Heart left ventricle (tissue), 16 donors: ENCODE measurements around the gene SAMM50. TPM values are rescaled to one million over a fixed set of nuclear protein-coding genes. Genes with fewer than 3 reads are reported as not detected.
A peak's percentile ranks its signal among the peaks of the same experiment; 100 is the strongest.

Source experiments
- ATAC-seq, 4 donors: fragments of 200-7000 bp; cut with Tn5 transposase; one replicate each; pipeline ENCODE4 v1.9.1; 2020 to 2022; ENCODE audit warnings: moderate library complexity in 4 of 4, mild to moderate bottlenecking in 3 of 4, moderate number of reproducible peaks in 1 of 4
- DNase-seq, 5 donors: peaks; one replicate each; pipeline ENCODE4 v3.0.0-alpha.2; 2020
- H3K27ac ChIP-seq, 12 donors: fragments of 200-600 bp; sonication (generic) in 4 of 12; one replicate each; pipeline versions ENCODE4 v1.5.0 to v1.8.0; 2016 to 2022; ENCODE audit warnings: mild to moderate bottlenecking in 2 of 12
- H3K27me3 ChIP-seq, 9 donors: fragments of 200-600 bp; sonication (generic) in 2 of 9; one replicate each; pipeline versions ENCODE4 v1.5.1 to v1.8.0; 2016 to 2022; ENCODE audit warnings: mild to moderate bottlenecking in 3 of 9
- H3K36me3 ChIP-seq, 9 donors: fragments of 200-600 bp; sonication (generic) in 2 of 9; one replicate each; pipeline versions ENCODE4 v1.5.0 to v1.8.0; 2018 to 2022; ENCODE audit warnings: mild to moderate bottlenecking in 2 of 9
- H3K4me1 ChIP-seq, 12 donors: fragments of 200-600 bp; sonication (generic) in 4 of 12; one replicate each; pipeline versions ENCODE4 v1.5.0 to v1.8.0; 2016 to 2022; ENCODE audit warnings: mild to moderate bottlenecking in 3 of 12
- H3K4me3 ChIP-seq, 12 donors: fragments of 200-600 bp; sonication (generic) in 4 of 12; one replicate each; pipeline versions ENCODE4 v1.5.0 to v1.8.0; 2017 to 2022; ENCODE audit warnings: mild to moderate bottlenecking in 9 of 12, moderate library complexity in 4 of 12
- H3K9me3 ChIP-seq, 12 donors: fragments of 200-600 bp; sonication (generic) in 4 of 12; one replicate each; pipeline versions ENCODE4 v1.5.0 to v1.8.0; 2016 to 2022; ENCODE audit warnings: mild to moderate bottlenecking in 1 of 12
- CTCF ChIP-seq, 12 donors: fragments of 200-600 bp; sonication (generic) in 4 of 12; IDR thresholded peaks; one replicate each; pipeline versions ENCODE4 v1.5.0 to v1.8.0; 2018 to 2022; ENCODE audit warnings: antibody characterized with exemption in 12 of 12, mild to moderate bottlenecking in 5 of 12
- POLR2A ChIP-seq, 2 donors: fragments of 450-650 bp; IDR thresholded peaks; one replicate each; pipeline ENCODE4 v1.6.1; 2017; ENCODE audit warnings: antibody characterized with exemption in 2 of 2, mild to moderate bottlenecking in 2 of 2, moderate library complexity in 2 of 2
- WGBS, 4 donors: extraction: QIAGEN DNeasy Blood & Tissue Kit in 2 of 4; methylation state at CpG; one replicate each; pipeline versions ENCODE4 v1.1.5 to v1.1.7; 2013 to 2018; 5-methylcytosine and 5-hydroxymethylcytosine counted together
- intact Hi-C, 10 donors: fragments of 100-400 bp; cut with DNase I; formaldehyde crosslinking; loops; one replicate each; pipeline versions ENCODE4 v1.11.1 to v1.14.2; 2022
- polyA plus RNA-seq, 2 donors: library from polyadenylated mRNA; stranded (reverse); fragments of 200-250 nt; gene quantifications; one replicate each; pipeline ENCODE4 v1.2.3, GENCODE V29; 2013
- total RNA-seq, 9 donors: library from RNA; depleted of rRNA in 2 of 9; stranded (reverse); fragments of >200 nt in 2 of 9; fragmentation: NEBNext Ultra II Directional in 3 of 9; extraction: Animal tissue kit (Norgen Biotek cat#: 25700) in 3 of 9; gene quantifications; one replicate each; pipeline versions ENCODE4 v1.1.0 to v1.2.4, GENCODE V29; 2016 to 2023
- donor health status: ischemic (EF 13 %, LVEDD 7.1; RV severe dilation, severe dysfunction).
- donor health status: healthy with polysubstance abuse.
- donor health status: DM: no; HTN: yes; CAD: no.
- donor health status: DM: no; HTN: no; CAD: no.
- donor health status: ischemic (EF 25% LVEDD 6.9; RV normal size, moderate dysfunction).
- donor health status: ischemic (EF 25% LVEDD 5.7; RV mildly dilated, moderate dysfunction).
- donor health status: healthy.
- donor health status: DM: yes; HTN: yes; CAD: no.
- donor health status: ischemic (EF 35%, LVEDD 5.7; RV mildly dilated, moderate dysfunction).
- donor health status: nonischemic (EF 11% LVEDD 7.7; RV severe dilation, severe dysfunction).
- donor health status: DM: yes; HTN: yes; CAD: no.
- donor health status: PGD.
- donor health status: ischemic (EF 29% LVEDD 5.4; RV normal size, mild dysfunction).
- donor health status: nonischemic (EF 23%, LVEDD 6.1; RV moderate dilation, normal function).

Gene SAMM50
- total and polyA plus RNA-seq, 11 donors = 32.5 to 74.8 (median 66.2) TPM

- WGBS, 4 donors = 49 to 58% (median 51%) methylated on average over 11 to 12 of the region's 12 CpGs
- no peak for TF ChIP-seq POLR2A (IDR thresholded peaks at IDR 0.05)
- TF ChIP-seq CTCF (IDR thresholded peaks at IDR 0.05) = peak; percentile 32 to 69 (median 50)
- peak; percentile 35 to 73 (median 51) for DNase-seq
- H3K36me3 ChIP-seq = no peaks in the 10 kb centered on the region
- intact Hi-C loops = no loop called here
- H3K9me3 ChIP-seq = peaks cover 0 to 8% (median 0%) of the 10 kb centered on the region in 12 donors
- peaks cover 0 to 7% (median 0%) of the 10 kb centered on the region in 9 donors for H3K27me3 ChIP-seq
- peak; percentile 58 to 86 (median 80) for ATAC-seq
- no peak overlapping the region for H3K27ac ChIP-seq
- no peaks in the 10 kb centered on the region for H3K4me1 ChIP-seq
- no peak overlapping the region for H3K4me3 ChIP-seq
These were observed 9.4 kb upstream of the SAMM50 start for GRCh38 chr22:43945632-43946383.

DNA sequence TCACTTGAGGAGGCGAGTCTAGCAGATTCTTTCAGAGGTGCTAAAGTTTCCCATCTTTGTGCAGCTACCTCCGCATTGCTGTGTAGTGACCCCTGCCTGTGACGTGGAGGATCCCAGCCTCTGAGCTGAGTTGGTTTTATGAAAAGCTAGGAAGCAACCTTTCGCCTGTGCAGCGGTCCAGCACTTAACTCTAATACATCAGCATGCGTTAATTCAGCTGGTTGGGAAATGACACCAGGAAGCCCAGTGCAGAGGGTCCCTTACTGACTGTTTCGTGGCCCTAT is 8.9 kb upstream of the SAMM50 start:
- no peaks in the 10 kb centered on the region for H3K36me3 ChIP-seq
- ATAC-seq (no peak), DNase-seq (no peak)
- peaks cover 0 to 8% (median 0%) of the 10 kb centered on the region in 12 donors for H3K9me3 ChIP-seq
- no peak overlapping the region for H3K4me3 ChIP-seq
- TF ChIP-seq CTCF (IDR thresholded peaks at IDR 0.05) (no peak), POLR2A (IDR thresholded peaks at IDR 0.05) (no peak)
- H3K4me1 ChIP-seq = no peaks in the 10 kb centered on the region
- H3K27me3 ChIP-seq = peaks cover 0 to 7% (median 0%) of the 10 kb centered on the region in 9 donors
- intact Hi-C loops = no loop called here
- no peak overlapping the region for H3K27ac ChIP-seq
- 64 to 79% (median 71%) methylated on average over 7 of the region's 7 CpGs for WGBS, 4 donors

- no peaks in the 10 kb centered on the region for H3K9me3 ChIP-seq
- peaks cover 0 to 12% (median 0%) of the 10 kb centered on the region in 9 donors for H3K27me3 ChIP-seq
- H3K4me1 ChIP-seq = peaks cover 0 to 1% (median 0%) of the 10 kb centered on the region in 12 donors
- ATAC-seq (no peak), DNase-seq (no peak)
- no peak for TF ChIP-seq CTCF (IDR thresholded peaks at IDR 0.05)
- TF ChIP-seq POLR2A (IDR thresholded peaks at IDR 0.05) = no peak
- H3K4me3 ChIP-seq = no peak overlapping the region
- no peaks in the 10 kb centered on the region for H3K36me3 ChIP-seq
- intact Hi-C loops = no loop called here
- H3K27ac ChIP-seq = no peak overlapping the region
- WGBS, 4 donors = 76 to 84% (median 79%) methylated on average over 12 of the region's 12 CpGs
These were observed 6.3 kb upstream of the SAMM50 start for GRCh38 chr22:43948836-43949406.

DNA sequence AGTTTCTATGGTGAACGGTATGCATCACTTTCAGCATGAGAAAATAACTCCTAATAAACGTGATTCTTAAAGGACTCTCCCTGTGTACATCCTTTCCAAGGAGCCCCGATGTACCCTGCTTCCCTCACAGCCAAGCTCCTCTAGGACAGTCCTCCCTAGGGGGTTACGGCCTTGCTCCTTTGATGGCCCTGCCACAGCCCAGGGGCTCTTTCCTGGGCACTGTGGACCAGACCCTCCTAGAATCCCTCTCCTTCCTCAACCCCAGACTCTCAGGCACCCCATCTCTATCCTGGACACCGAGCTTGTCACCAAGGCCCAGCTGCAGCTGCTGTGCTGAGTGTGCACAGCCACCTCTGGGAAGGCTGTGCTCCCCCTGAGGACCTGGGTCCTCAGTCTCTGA is 3.9 kb upstream of the SAMM50 start:
- DNase-seq (no peak), ATAC-seq (no peak)
- 80 to 82% (median 80%) methylated on average over 5 of the region's 5 CpGs for whole genome bisulfite sequencing, 4 donors
- H3K27ac ChIP-seq = no peak overlapping the region
- H3K4me1 ChIP-seq = peaks cover 0 to 17% (median 12%) of the 10 kb centered on the region in 12 donors
- H3K9me3 ChIP-seq = no peaks in the 10 kb centered on the region
- intact Hi-C loops = no loop called here
- no peaks in the 10 kb centered on the region for H3K36me3 ChIP-seq
- H3K4me3 ChIP-seq = no peak overlapping the region
- H3K27me3 ChIP-seq = peaks cover 0 to 5% (median 0%) of the 10 kb centered on the region in 9 donors
- TF ChIP-seq CTCF (IDR thresholded peaks at IDR 0.05) (no peak), POLR2A (IDR thresholded peaks at IDR 0.05) (no peak)
